SU-DHL-6 (cell line): ENCODE measurements around the gene EHD4.

Experiments used
- H2AFZ ChIP-seq: fragments of 200-600 bp; sonication (generic); 2 replicates; pipeline ENCODE4 v1.6.1; 2014; ENCODE audit warnings: low read depth, mild to moderate bottlenecking, moderate library complexity, mixed read lengths, antibody characterized with exemption, low read length; ENCODE audit not compliant: severe bottlenecking
- H3F3A ChIP-seq: fragments of 200-600 bp; shearing (Covaris generic); 2 replicates; pipeline ENCODE4 v1.6.0; 2016; ENCODE audit warnings: antibody characterized with exemption, mild to moderate bottlenecking; ENCODE audit not compliant: insufficient read depth
- H3K27ac ChIP-seq: fragments of 200-600 bp; sonication (generic); 2 replicates; pipeline ENCODE4 v1.5.1; 2016; ENCODE audit warnings: low read depth, mild to moderate bottlenecking, low read length, moderate library complexity, mixed read lengths
- H3K27me3 ChIP-seq: fragments of 200-600 bp; sonication (generic), shearing (Covaris generic); 2 replicates; pipeline ENCODE4 v1.6.0; 2014; ENCODE audit warnings: mild to moderate bottlenecking, low read length
- H3K36me3 ChIP-seq: fragments of 200-600 bp; sonication (generic); 2 replicates; pipeline ENCODE4 v1.6.1; 2014; ENCODE audit warnings: mild to moderate bottlenecking, low read length, mixed read lengths
- H3K4me2 ChIP-seq: fragments of 300-600, 200-600 bp; shearing (Covaris generic), sonication (generic); 2 replicates; pipeline ENCODE4 v1.6.0; 2014; ENCODE audit warnings: low read length, low read depth, mild to moderate bottlenecking; ENCODE audit not compliant: poor library complexity, severe bottlenecking
- H3K4me3 ChIP-seq: fragments of 200-600 bp; sonication (generic); 2 replicates; pipeline ENCODE4 v1.5.1; 2014; ENCODE audit warnings: antibody characterized with exemption, low read length, mild to moderate bottlenecking, mixed read lengths; ENCODE audit not compliant: insufficient read depth, poor library complexity, severe bottlenecking
- H3K79me2 ChIP-seq: fragments of 200-600 bp; sonication (generic); 2 replicates; pipeline ENCODE4 v1.6.1; 2014; ENCODE audit warnings: mild to moderate bottlenecking, low read length, moderate library complexity; ENCODE audit not compliant: insufficient read depth
- H3K9ac ChIP-seq: fragments of 200-600 bp; sonication (generic); 2 replicates; pipeline ENCODE4 v1.7.0; 2014; ENCODE audit warnings: mild to moderate bottlenecking, low read length
- H3K9me2 ChIP-seq: fragments of 200-600 bp; sonication (generic); replicated peaks from 2 replicates; pipeline ENCODE4 v1.6.1; 2014; ENCODE audit warnings: low read length; ENCODE audit not compliant: insufficient read depth
- H3K9me3 ChIP-seq: fragments of 200-600 bp; sonication (generic); 2 replicates; pipeline ENCODE4 v1.6.1; 2014; ENCODE audit warnings: low read length, mixed read lengths; ENCODE audit not compliant: insufficient read depth
- H4K20me1 ChIP-seq: fragments of 200-600 bp; sonication (generic); 2 replicates; pipeline ENCODE4 v1.6.1; 2014; ENCODE audit warnings: low read depth, mild to moderate bottlenecking, antibody characterized with exemption, low read length, moderate library complexity, mixed read lengths
- CTCF ChIP-seq: fragments of 200-600 bp; sonication (generic); IDR thresholded peaks from one replicate; pipeline ENCODE4 v1.5.1; 2017; ENCODE audit warnings: antibody characterized with exemption, mild to moderate bottlenecking, low read length, moderate library complexity; ENCODE audit not compliant: insufficient read depth, poor library complexity, severe bottlenecking
- EZH2phosphoT487 ChIP-seq: fragments of 200-600 bp; sonication (generic), shearing (Covaris generic); conservative IDR thresholded peaks from 2 replicates; pipeline ENCODE4 v1.6.1; 2018; ENCODE audit warnings: mild to moderate bottlenecking, antibody characterized with exemption, low read length, moderate library complexity, mixed read lengths

EHD4 gene

GRCh38 chr15:41854443-41854842 lies 117.9 kb downstream of the EHD4 start:
- no peak for TF ChIP-seq CTCF
- no peak for TF ChIP-seq EZH2phosphoT487
- no peak overlapping the region for H3K27ac ChIP-seq
- H3F3A ChIP-seq, result no peaks in the 10 kb centered on the region
- H3K4me2 ChIP-seq, result no peak overlapping the region
- H3K79me2 ChIP-seq, result no peaks in the 10 kb centered on the region
- no peaks in the 10 kb centered on the region for H3K36me3 ChIP-seq
- H3K4me3 ChIP-seq, result no peak overlapping the region
- no peak overlapping the region for H2AFZ ChIP-seq
- no peaks in the 10 kb centered on the region for H3K9me3 ChIP-seq
- no peaks in the 10 kb centered on the region for H3K9me2 ChIP-seq
- H4K20me1 ChIP-seq, result no peaks in the 10 kb centered on the region
- no peak overlapping the region for H3K9ac ChIP-seq
- no peaks in the 10 kb centered on the region for H3K27me3 ChIP-seq

- Histone ChIP-seq H3K36me3 (no peaks in the 10 kb centered on the region), H3K27ac (no peak overlapping the region), H4K20me1 (no peaks in the 10 kb centered on the region), H3K9me2 (no peaks in the 10 kb centered on the region), H3F3A (no peaks in the 10 kb centered on the region), H3K9ac (no peak overlapping the region), H3K4me2 (no peak overlapping the region), H3K4me3 (no peak overlapping the region), H2AFZ (no peak overlapping the region), H3K9me3 (no peaks in the 10 kb centered on the region), H3K79me2 (no peaks in the 10 kb centered on the region), H3K27me3 (no peaks in the 10 kb centered on the region)
- no peak for TF ChIP-seq CTCF
- TF ChIP-seq EZH2phosphoT487, result no peak
Observed at GRCh38 chr15:41853831-41854230, 118.5 kb downstream of the EHD4 start.

DNA sequence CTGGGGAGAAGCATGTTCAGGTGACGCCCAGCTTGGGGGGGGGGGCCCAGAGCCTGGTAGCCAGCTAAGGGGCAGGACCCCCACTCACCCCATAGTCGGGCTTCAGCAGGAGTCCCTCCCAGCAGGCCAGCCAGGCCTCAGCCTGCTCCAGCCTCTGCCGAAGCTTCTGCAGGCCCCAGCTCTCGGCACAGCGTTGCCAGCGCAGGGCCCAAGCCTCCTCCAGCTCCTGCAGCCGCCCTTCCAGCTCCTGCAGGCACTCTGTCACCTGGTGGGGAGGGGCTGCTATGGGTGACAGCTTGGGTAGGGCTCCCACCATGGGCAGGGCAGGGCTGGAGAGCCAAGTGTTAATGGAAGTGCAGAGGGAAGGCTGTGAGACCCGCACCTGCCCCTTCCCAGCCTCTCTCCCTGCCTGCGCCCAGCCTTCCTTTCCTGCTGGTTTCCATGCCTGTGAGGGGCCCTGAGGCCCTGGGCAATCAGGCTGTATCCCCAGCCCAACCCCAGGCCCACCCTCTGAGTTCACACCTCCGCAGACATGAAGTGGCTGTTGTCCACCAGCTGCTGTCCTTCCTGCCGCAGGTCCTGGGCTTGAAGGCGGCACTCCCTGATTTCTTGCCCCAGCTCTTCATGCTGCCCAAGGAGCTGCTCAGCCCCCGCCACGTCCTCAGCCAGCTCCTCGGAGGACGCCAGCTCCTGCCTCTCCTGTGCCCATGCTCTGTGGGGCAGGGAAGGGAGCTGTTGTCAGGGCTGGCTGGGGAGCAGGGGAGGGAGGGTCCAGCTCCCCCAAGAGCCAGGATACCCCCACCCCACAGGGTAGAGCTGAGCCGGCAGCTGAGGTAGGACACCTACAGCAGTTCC lies 119.4 kb downstream of the EHD4 start:
- H3K9me2 ChIP-seq, result no peaks in the 10 kb centered on the region
- H3K4me2 ChIP-seq, result no peak overlapping the region
- H2AFZ ChIP-seq, result no peak overlapping the region
- no peak overlapping the region for H3K27ac ChIP-seq
- no peaks in the 10 kb centered on the region for H3K27me3 ChIP-seq
- no peaks in the 10 kb centered on the region for H3K36me3 ChIP-seq
- no peak overlapping the region for H3K9ac ChIP-seq
- H3K4me3 ChIP-seq, result no peak overlapping the region
- no peaks in the 10 kb centered on the region for H3F3A ChIP-seq
- H4K20me1 ChIP-seq, result no peaks in the 10 kb centered on the region
- no peaks in the 10 kb centered on the region for H3K9me3 ChIP-seq
- H3K79me2 ChIP-seq, result no peaks in the 10 kb centered on the region
- no peak for TF ChIP-seq CTCF
- TF ChIP-seq EZH2phosphoT487, result no peak
